ENCODE data around the gene WDR20. TPM values are rescaled to one million over a fixed set of nuclear protein-coding genes. Genes with fewer than 3 reads are reported as not detected.

WDR20 gene
- total and polyA plus RNA-seq, 10 of the 15 experiments (the other 5 are each of a cell fraction or from before 2014, with no cell fraction given): 9.1 to 25.9 (median 18.4) TPM

GRCh38 chr14:102248121-102248520, 108.4 kb downstream of the WDR20 start:
- H3K9ac ChIP-seq (ENCODE audit: control insufficient read depth, insufficient read depth, low read length): no peak overlapping the region
- no peak for ATAC-seq
- CTCF ChIA-PET: no interaction called here

DNA sequence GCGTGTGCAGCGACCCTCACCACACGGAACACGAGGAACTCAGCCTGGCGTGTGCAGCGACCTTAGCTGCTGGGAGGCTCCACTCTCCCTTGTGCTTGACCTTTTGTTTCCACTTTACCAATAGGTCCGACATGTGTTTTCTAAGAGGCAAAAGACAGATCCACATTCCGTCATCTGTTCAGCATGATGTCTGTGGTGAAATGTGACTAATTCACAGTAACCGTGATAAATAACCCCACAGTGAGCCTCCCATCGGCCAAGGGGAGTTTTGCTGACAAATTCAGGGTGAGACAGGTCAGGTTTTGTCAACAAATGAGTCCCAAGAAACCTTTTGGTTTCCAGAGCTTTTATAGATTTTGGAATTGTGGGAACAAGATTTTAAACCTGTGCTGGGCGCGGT, 109.3 kb downstream of the WDR20 start:
- SMC1A ChIA-PET (ENCODE audit: uncharacterized antibody, unreplicated experiment): no interaction called here
- intact Hi-C loops (cut with micrococcal nuclease; ENCODE audit: unreplicated experiment): no loop called here
- H4K20me1 ChIP-seq (ENCODE audit: control insufficient read depth, insufficient read depth): no peaks in the 10 kb centered on the region
- no peaks in the 10 kb centered on the region for H3K27me3 ChIP-seq (replicated peaks in 1 of 2; ENCODE audit: control insufficient read depth in 2 of 2, insufficient read depth in 2 of 2, low read length in 1 of 2)
- no peaks in the 10 kb centered on the region for H3K4me1 ChIP-seq (ENCODE audit: control insufficient read depth, insufficient read depth, low read length)
- H3K9me3 ChIP-seq (replicated peaks; ENCODE audit: control insufficient read depth, insufficient read depth, low read length): no peaks in the 10 kb centered on the region; the same call in 2 of the 3 replicates
- H3K4me3 ChIP-seq: no peak overlapping the region
- in situ Hi-C loops (cut with MboI): no loop called here
- POLR2A ChIA-PET: no interaction called here
- no peak overlapping the region for H2AFZ ChIP-seq (ENCODE audit: control insufficient read depth, low read depth, low read length)
- DNase-seq (ENCODE audit: low read depth, low spot score) (no peak), ATAC-seq (no peak), FAIRE-seq (no peak)
- 56% methylated on average over 12 of the region's 12 CpGs for WGBS (ENCODE audit: insufficient coverage, insufficient replicate concordance, low lambda C conversion rate, missing lambda C conversion rate)
- RAD21 ChIA-PET (ENCODE audit: unreplicated experiment): no interaction called here
- H3K9ac ChIP-seq (ENCODE audit: control insufficient read depth, insufficient read depth, low read length): no peak overlapping the region
- TF ChIP-seq BRCA1 (IDR thresholded peaks at IDR 0.05; ENCODE audit: low read depth, low read length): no peak
- TF ChIP-seq MEF2B (IDR thresholded peaks at IDR 0.05; ENCODE audit: partially characterized antibody, poor library complexity, severe bottlenecking): no peak
- no peak overlapping the region for H3K4me2 ChIP-seq (ENCODE audit: control insufficient read depth, insufficient read depth)
- no peaks in the 10 kb centered on the region for H3K36me3 ChIP-seq (ENCODE audit: control insufficient read depth in 2 of 2, insufficient read depth in 2 of 2, low read length in 1 of 2)
- no TSS peak for BruUV-seq (replicated peaks)
- CTCF ChIA-PET: no interaction called here
- H3K79me2 ChIP-seq (ENCODE audit: control insufficient read depth, insufficient read depth, low read length): no peaks in the 10 kb centered on the region
- H3K27ac ChIP-seq (ENCODE audit: control insufficient read depth, insufficient read depth): no peak overlapping the region

More at GRCh38 chr14:102248121-102248520, 108.4 kb downstream of the WDR20 start:
- ChIA-PET SMC1A (ENCODE audit: uncharacterized antibody, unreplicated experiment) (no interaction called here), POLR2A (no interaction called here), RAD21 (ENCODE audit: unreplicated experiment) (no interaction called here)
- Histone ChIP-seq H3K4me3 (no peak overlapping the region), H3K27ac (ENCODE audit: control insufficient read depth, insufficient read depth) (no peak overlapping the region), H3K79me2 (ENCODE audit: control insufficient read depth, insufficient read depth, low read length) (no peaks in the 10 kb centered on the region), H3K4me1 (ENCODE audit: control insufficient read depth, insufficient read depth, low read length) (no peaks in the 10 kb centered on the region), H3K36me3 (ENCODE audit: control insufficient read depth in 2 of 2, insufficient read depth in 2 of 2, low read length in 1 of 2) (no peaks in the 10 kb centered on the region), H3K4me2 (ENCODE audit: control insufficient read depth, insufficient read depth) (no peak overlapping the region), H4K20me1 (ENCODE audit: control insufficient read depth, insufficient read depth) (no peaks in the 10 kb centered on the region), H3K9me3 (replicated peaks; ENCODE audit: control insufficient read depth, insufficient read depth, low read length) (no peaks in the 10 kb centered on the region; the same call in 2 of the 3 replicates), H3K27me3 (replicated peaks in 1 of 2; ENCODE audit: control insufficient read depth in 2 of 2, insufficient read depth in 2 of 2, low read length in 1 of 2) (no peaks in the 10 kb centered on the region), H2AFZ (ENCODE audit: control insufficient read depth, low read depth, low read length) (no peak overlapping the region)
- TF ChIP-seq, protein P1, sequence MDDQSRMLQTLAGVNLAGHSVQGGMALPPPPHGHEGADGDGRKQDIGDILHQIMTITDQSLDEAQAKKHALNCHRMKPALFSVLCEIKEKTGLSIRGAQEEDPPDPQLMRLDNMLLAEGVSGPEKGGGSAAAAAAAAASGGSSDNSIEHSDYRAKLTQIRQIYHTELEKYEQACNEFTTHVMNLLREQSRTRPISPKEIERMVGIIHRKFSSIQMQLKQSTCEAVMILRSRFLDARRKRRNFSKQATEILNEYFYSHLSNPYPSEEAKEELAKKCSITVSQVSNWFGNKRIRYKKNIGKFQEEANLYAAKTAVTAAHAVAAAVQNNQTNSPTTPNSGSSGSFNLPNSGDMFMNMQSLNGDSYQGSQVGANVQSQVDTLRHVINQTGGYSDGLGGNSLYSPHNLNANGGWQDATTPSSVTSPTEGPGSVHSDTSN (IDR thresholded peaks at IDR 0.05; ENCODE audit: insufficient replicate concordance, low read depth, low read length): no peak
- TF ChIP-seq SRF (IDR thresholded peaks at IDR 0.05; ENCODE audit: low read depth in 2 of 2, low read length in 2 of 2): no peak
- no peak for TF ChIP-seq BRCA1 (IDR thresholded peaks at IDR 0.05; ENCODE audit: low read depth, low read length)
- intact Hi-C loops (cut with micrococcal nuclease; ENCODE audit: unreplicated experiment) (no loop called here), in situ Hi-C loops (cut with MboI) (no loop called here)
- BruUV-seq (replicated peaks): no TSS peak
- WGBS (ENCODE audit: insufficient coverage, insufficient replicate concordance, low lambda C conversion rate, missing lambda C conversion rate): 66% methylated on average over 8 of the region's 8 CpGs
- DNase-seq (ENCODE audit: low read depth, low spot score) (no peak), FAIRE-seq (no peak)

Data from GM12878 (cell line).